Ectodermal cell (in vitro differentiated cells): ENCODE data around the gene RPUSD1.

ENCODE experiments used
- H3K27ac ChIP-seq: 2 replicates; pipeline ENCODE4 v1.7.0; 2013; ENCODE audit warnings: mild to moderate bottlenecking, low read depth, low read length; ENCODE audit not compliant: insufficient read depth, poor library complexity, severe bottlenecking
- H3K27me3 ChIP-seq: 2 replicates; pipeline ENCODE4 v1.7.0; 2013; ENCODE audit warnings: mild to moderate bottlenecking, low read length; ENCODE audit not compliant: insufficient read depth, control insufficient read depth, poor library complexity, severe bottlenecking
- H3K36me3 ChIP-seq: one replicate; pipeline ENCODE4 v1.7.0; 2013; ENCODE audit warnings: low read length; ENCODE audit not compliant: control insufficient read depth, insufficient read depth
- H3K4me1 ChIP-seq: one replicate; pipeline ENCODE4 v1.7.0; 2013; ENCODE audit warnings: low read length; ENCODE audit not compliant: control insufficient read depth, insufficient read depth
- H3K4me3 ChIP-seq: 2 replicates; pipeline ENCODE4 v1.7.0; 2013; ENCODE audit warnings: low read depth, low read length, control low read depth; ENCODE audit not compliant: insufficient read depth
- H3K9me3 ChIP-seq: 2 replicates; pipeline ENCODE4 v1.7.0; 2013; ENCODE audit warnings: mild to moderate bottlenecking, low read length, moderate library complexity; ENCODE audit not compliant: control insufficient read depth
- WGBS, 2 experiments: methylation state at CpG; one replicate each; pipeline ENCODE4 v1.1.7; 2013; ENCODE audit warnings: missing lambda C conversion rate in 2 of 2; 5-methylcytosine and 5-hydroxymethylcytosine counted together

The RPUSD1 gene

GRCh38 chr16:766820-767640 is 21.2 kb downstream of the RPUSD1 start:
- Histone ChIP-seq H3K36me3 (no peaks in the 10 kb centered on the region), H3K27ac (no peak overlapping the region), H3K9me3 (no peaks in the 10 kb centered on the region), H3K4me3 (no peak overlapping the region), H3K27me3 (no peaks in the 10 kb centered on the region), H3K4me1 (peaks cover under 1% of the 10 kb centered on the region)
- WGBS, 2 experiments, result 87 to 88% methylated on average over 31 to 32 of the region's 48 CpGs

- no peak overlapping the region for H3K4me3 ChIP-seq
Observed at GRCh38 chr16:766008-766819, 22.0 kb downstream of the RPUSD1 start.

GRCh38 chr16:765488-765865 is 22.7 kb downstream of the RPUSD1 start:
- H3K4me1 ChIP-seq, result peaks cover 3% of the 10 kb centered on the region
- no peak overlapping the region for H3K4me3 ChIP-seq
- no peaks in the 10 kb centered on the region for H3K9me3 ChIP-seq
- H3K36me3 ChIP-seq, result no peaks in the 10 kb centered on the region
- H3K27me3 ChIP-seq, result no peaks in the 10 kb centered on the region
- WGBS, 2 experiments, result 94 to 95% methylated on average over 29 of the region's 29 CpGs
- no peak overlapping the region for H3K27ac ChIP-seq

More at GRCh38 chr16:766008-766819, 22.0 kb downstream of the RPUSD1 start:
- WGBS, 2 experiments, result 94% methylated on average over 29 of the region's 29 CpGs
- Histone ChIP-seq H3K27ac (no peak overlapping the region), H3K4me1 (peaks cover 3% of the 10 kb centered on the region), H3K9me3 (no peaks in the 10 kb centered on the region), H3K27me3 (no peaks in the 10 kb centered on the region), H3K36me3 (no peaks in the 10 kb centered on the region)

- Histone ChIP-seq H3K4me1 (peaks cover 3% of the 10 kb centered on the region), H3K4me3 (no peak overlapping the region), H3K27ac (no peak overlapping the region), H3K36me3 (no peaks in the 10 kb centered on the region), H3K9me3 (no peaks in the 10 kb centered on the region), H3K27me3 (no peaks in the 10 kb centered on the region)
- 92% methylated on average over 38 of the region's 38 CpGs for WGBS, 2 experiments
Observed at GRCh38 chr16:764848-765487, 23.2 kb downstream of the RPUSD1 start.

GRCh38 chr16:764184-764750 is 23.9 kb downstream of the RPUSD1 start:
- H3K4me3 ChIP-seq, result no peak overlapping the region
- 91 to 92% methylated on average over 20 of the region's 20 CpGs for WGBS, 2 experiments
- no peak overlapping the region for H3K27ac ChIP-seq
- H3K9me3 ChIP-seq, result no peaks in the 10 kb centered on the region
- peaks cover 3% of the 10 kb centered on the region for H3K4me1 ChIP-seq
- H3K36me3 ChIP-seq, result no peaks in the 10 kb centered on the region
- no peaks in the 10 kb centered on the region for H3K27me3 ChIP-seq

- Histone ChIP-seq H3K27ac (no peak overlapping the region), H3K36me3 (no peaks in the 10 kb centered on the region), H3K4me3 (no peak overlapping the region), H3K9me3 (no peaks in the 10 kb centered on the region), H3K27me3 (no peaks in the 10 kb centered on the region), H3K4me1 (peaks cover 3% of the 10 kb centered on the region)
- 94% methylated on average over 20 to 21 of the region's 21 CpGs for WGBS, 2 experiments
Observed at GRCh38 chr16:763369-764183, 24.6 kb downstream of the RPUSD1 start.

GRCh38 chr16:762595-763268 is 25.4 kb downstream of the RPUSD1 start:
- Histone ChIP-seq H3K27ac (no peak overlapping the region), H3K36me3 (no peaks in the 10 kb centered on the region), H3K9me3 (no peaks in the 10 kb centered on the region), H3K27me3 (no peaks in the 10 kb centered on the region), H3K4me3 (no peak overlapping the region), H3K4me1 (peaks cover 3% of the 10 kb centered on the region)
- 91% methylated on average over 17 of the region's 17 CpGs for WGBS, 2 experiments

- Histone ChIP-seq H3K27me3 (no peaks in the 10 kb centered on the region), H3K9me3 (no peaks in the 10 kb centered on the region), H3K27ac (no peak overlapping the region), H3K36me3 (no peaks in the 10 kb centered on the region), H3K4me1 (peaks cover 3% of the 10 kb centered on the region), H3K4me3 (no peak overlapping the region)
- 84 to 85% methylated on average over 22 of the region's 22 CpGs for WGBS, 2 experiments
Observed at GRCh38 chr16:761625-762513, 26.3 kb downstream of the RPUSD1 start.
